Activated T-cell treated with anti-CD3 and anti-CD28 coated beads, Interleukin-2, amount 50 U/mL, for 4 hours (primary cell): ENCODE data around the gene TRPC4. TPM values are rescaled to one million over a fixed set of nuclear protein-coding genes. Genes with fewer than 3 reads are reported as not detected.
"Not testable (repeated sequence)": the region's sequence is repeated elsewhere in the genome, so short reads cannot be mapped to it uniquely, and the experiment has no call there.

Experiments used
- ATAC-seq, 2 donors: fragments of 200-7000 bp; cut with Tn5 transposase; one replicate each; pipeline ENCODE4 v1.10.0; 2021
- DNase-seq: peaks from one replicate; pipeline ENCODE4 v3.0.0-alpha.2; 2020
- H3K27me3 Mint-ChIP-seq: one replicate; pipeline ENCODE4 v1.8.0; 2021; ENCODE audit warnings: low read depth, mixed read lengths
- H3K36me3 Mint-ChIP-seq: one replicate; pipeline ENCODE4 v1.8.0; 2022; ENCODE audit warnings: mixed read lengths; ENCODE audit not compliant: insufficient read depth
- H3K4me1 Mint-ChIP-seq: one replicate; pipeline ENCODE4 v1.8.0; 2021; ENCODE audit warnings: low read depth, mixed read lengths
- H3K4me3 Mint-ChIP-seq: one replicate; pipeline ENCODE4 v1.8.0; 2021; ENCODE audit warnings: mild to moderate bottlenecking, moderate library complexity, mixed read lengths
- H3K9me3 Mint-ChIP-seq: one replicate; pipeline ENCODE4 v1.8.0; 2021; ENCODE audit warnings: mixed read lengths
- total RNA-seq, 3 donors: library from RNA; stranded (reverse); gene quantifications; one replicate each; pipeline ENCODE4 v1.2.1, GENCODE V29; 2021

The TRPC4 gene
- total RNA-seq, 3 donors from 2014 or later = not detected

GRCh38 chr13:37878496-37878895 lies 8.9 kb upstream of the TRPC4 start:
- Mint-ChIP-seq H3K27me3 (no peaks in the 10 kb centered on the region), H3K4me1 (no peaks in the 10 kb centered on the region), H3K9me3 (peaks cover 5% of the 10 kb centered on the region), H3K4me3 (no peak overlapping the region), H3K36me3 (no peaks in the 10 kb centered on the region)
- ATAC-seq (no peak), DNase-seq (no peak)

- Mint-ChIP-seq H3K9me3 (peaks cover 5% of the 10 kb centered on the region), H3K4me1 (no peaks in the 10 kb centered on the region), H3K36me3 (no peaks in the 10 kb centered on the region), H3K27me3 (peaks cover 28% of the 10 kb centered on the region), H3K4me3 (no peak overlapping the region)
- ATAC-seq (no peak), DNase-seq (no peak)
Measured at GRCh38 chr13:37870895-37871550, 1.5 kb upstream of the TRPC4 start.

DNA sequence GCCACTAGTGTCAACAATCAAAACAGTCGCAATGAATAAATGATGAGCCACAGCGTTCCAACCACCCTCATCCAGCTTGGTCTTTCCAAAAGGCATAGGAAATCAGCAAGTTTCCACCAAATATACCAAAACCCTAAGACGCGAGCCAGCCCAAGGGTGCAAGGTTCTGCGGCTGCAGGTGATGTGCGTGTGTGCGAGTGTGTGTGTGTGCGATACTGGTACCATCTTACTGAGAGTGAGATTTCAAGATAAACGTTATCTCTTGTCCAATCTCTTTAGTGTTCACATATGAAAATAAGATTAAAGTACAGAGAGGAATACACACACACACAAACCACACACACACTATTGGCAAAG lies 895 bp upstream of the TRPC4 start:
- Mint-ChIP-seq H3K4me1 (no peaks in the 10 kb centered on the region), H3K4me3 (no peak overlapping the region), H3K36me3 (no peaks in the 10 kb centered on the region), H3K9me3 (peaks cover 5% of the 10 kb centered on the region), H3K27me3 (peaks cover 28% of the 10 kb centered on the region)
- no peak for DNase-seq
- no peak for ATAC-seq

DNA sequence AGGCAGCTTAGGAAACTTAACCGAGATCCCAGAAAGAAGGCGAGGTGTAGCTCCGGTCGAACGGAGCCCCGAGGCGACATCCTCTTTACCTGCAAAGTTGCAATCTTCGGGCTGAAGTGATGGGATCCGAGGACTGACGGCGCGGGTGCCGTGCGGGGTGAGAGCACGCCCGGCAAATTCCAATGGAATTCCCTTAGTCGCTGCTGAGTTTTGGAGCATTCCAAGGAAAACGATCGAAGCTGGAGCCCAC lies 141 bp downstream of the TRPC4 start:
- no peaks in the 10 kb centered on the region for H3K4me1 Mint-ChIP-seq
- H3K4me3 Mint-ChIP-seq = no peak overlapping the region
- ATAC-seq (no peak), DNase-seq (no peak)
- H3K9me3 Mint-ChIP-seq = no peaks in the 10 kb centered on the region
- H3K36me3 Mint-ChIP-seq = no peaks in the 10 kb centered on the region
- peaks cover 28% of the 10 kb centered on the region for H3K27me3 Mint-ChIP-seq

DNA sequence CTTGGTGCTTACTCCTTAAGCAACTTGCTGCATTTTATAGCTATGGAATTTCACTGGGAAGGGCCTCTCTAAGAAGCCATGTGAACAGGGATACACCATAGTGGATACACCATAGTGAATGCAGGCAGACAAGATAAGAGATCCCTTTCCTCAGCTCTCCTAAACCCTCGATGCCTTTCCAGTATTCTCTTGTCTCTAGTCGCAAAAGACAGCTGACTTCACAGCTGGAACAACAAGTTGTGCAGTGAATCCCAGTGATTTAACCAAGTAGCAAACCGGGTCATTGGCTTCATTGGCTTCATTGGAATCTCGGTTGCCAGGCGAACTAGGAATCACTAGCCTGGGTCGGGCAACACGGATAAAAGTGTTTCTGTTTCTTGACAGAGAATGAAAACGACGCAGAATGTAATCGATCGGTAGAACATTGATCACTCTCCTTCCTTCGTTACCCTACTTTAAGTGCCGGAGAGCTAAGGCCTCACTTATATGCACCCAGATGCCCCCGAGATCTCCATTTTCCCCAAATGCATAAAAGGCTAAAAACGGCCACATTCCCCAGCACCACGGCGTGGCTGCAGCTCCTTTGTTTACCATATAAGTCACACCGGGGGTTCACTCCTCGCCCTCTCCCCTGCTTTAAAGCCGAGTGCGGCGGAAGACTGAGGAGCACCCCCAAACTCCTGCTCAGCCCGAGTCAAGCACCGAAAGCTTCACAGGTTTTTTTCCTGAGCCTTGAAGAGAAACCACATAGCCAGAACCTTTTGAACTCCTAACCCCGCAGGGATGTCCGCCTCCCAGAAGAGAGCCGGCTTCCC lies 674 bp downstream of the TRPC4 start:
- DNase-seq (no peak), ATAC-seq (no peak)
- Mint-ChIP-seq H3K4me1 (no peaks in the 10 kb centered on the region), H3K9me3 (no peaks in the 10 kb centered on the region), H3K36me3 (no peaks in the 10 kb centered on the region), H3K4me3 (no peak overlapping the region), H3K27me3 (peaks cover 28% of the 10 kb centered on the region)

DNA sequence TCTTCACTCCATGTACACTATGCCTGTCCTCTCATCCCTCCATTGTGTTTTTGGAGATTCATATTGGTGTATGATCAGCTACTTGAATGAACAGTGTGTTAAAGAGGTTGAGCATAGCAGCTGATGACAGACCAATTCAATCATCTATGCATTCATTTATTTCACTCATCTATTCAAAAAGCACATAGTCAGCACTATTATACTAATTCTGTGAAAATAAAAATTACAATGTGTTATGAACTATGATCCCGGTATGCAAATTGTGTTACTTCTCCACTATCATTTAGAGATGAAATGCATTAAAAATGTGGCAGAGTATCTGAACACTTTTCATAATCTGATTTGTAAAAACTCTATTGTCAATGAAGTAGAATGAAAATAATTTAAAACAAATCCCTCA lies 5.9 kb downstream of the TRPC4 start:
- Mint-ChIP-seq H3K4me1 (no peaks in the 10 kb centered on the region), H3K27me3 (peaks cover 4% of the 10 kb centered on the region), H3K4me3 (no peak overlapping the region), H3K9me3 (no peaks in the 10 kb centered on the region), H3K36me3 (no peaks in the 10 kb centered on the region)
- ATAC-seq (no peak), DNase-seq (no peak)

DNA sequence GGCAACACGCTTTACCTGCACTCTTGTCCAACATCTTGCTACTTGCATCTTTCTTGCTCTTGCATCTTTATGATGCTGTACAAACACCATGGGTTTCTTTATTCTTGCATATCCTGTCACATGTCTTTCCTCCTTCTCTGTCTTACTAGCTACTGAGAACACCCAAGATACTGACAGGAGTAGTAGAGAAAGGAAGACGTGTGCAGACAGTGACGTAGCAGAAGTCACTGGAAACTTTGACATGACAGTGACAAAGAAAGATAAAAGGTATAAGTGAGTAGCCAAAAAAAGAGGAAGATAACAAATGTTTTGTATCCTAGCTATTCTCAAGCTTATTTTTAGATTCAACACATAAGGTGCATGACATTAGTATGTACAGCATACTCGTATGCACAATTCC lies 34.2 kb downstream of the TRPC4 start:
- Mint-ChIP-seq H3K9me3 (peaks cover 11% of the 10 kb centered on the region), H3K27me3 (no peaks in the 10 kb centered on the region), H3K4me3 (no peak overlapping the region), H3K4me1 (no peaks in the 10 kb centered on the region), H3K36me3 (no peaks in the 10 kb centered on the region)
- DNase-seq (no peak), ATAC-seq (no peak)

- DNase-seq (no peak), ATAC-seq (no peak)
- H3K9me3 Mint-ChIP-seq = peaks cover 14% of the 10 kb centered on the region
- H3K36me3 Mint-ChIP-seq = no peaks in the 10 kb centered on the region
- H3K4me3 Mint-ChIP-seq = no peak overlapping the region
- H3K4me1 Mint-ChIP-seq = no peaks in the 10 kb centered on the region
- no peaks in the 10 kb centered on the region for H3K27me3 Mint-ChIP-seq
Measured at GRCh38 chr13:37833411-37833810, 36.2 kb downstream of the TRPC4 start.

DNA sequence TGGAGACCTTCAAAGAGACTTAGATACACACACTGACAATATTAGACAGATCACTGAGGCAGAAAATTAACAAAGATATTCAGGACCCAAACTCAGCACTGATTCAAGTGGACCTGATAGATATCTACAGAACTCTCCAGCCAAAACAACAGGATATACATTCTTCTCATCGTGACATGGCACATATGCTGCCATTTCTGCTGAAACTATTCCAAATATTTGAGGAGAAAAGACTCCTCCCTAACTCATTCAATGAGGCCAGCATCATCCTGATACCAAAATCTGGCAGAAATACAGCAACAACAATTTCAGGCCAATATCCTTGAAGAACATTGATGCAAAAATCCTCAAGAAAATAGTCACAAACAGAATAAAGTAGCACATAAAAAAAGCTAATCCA lies 53.3 kb downstream of the TRPC4 start:
- DNase-seq (no peak), ATAC-seq (no peak)
- peaks cover 20% of the 10 kb centered on the region for H3K9me3 Mint-ChIP-seq
- no peak overlapping the region for H3K4me3 Mint-ChIP-seq
- no peaks in the 10 kb centered on the region for H3K36me3 Mint-ChIP-seq
- no peaks in the 10 kb centered on the region for H3K27me3 Mint-ChIP-seq
- H3K4me1 Mint-ChIP-seq = no peaks in the 10 kb centered on the region

DNA sequence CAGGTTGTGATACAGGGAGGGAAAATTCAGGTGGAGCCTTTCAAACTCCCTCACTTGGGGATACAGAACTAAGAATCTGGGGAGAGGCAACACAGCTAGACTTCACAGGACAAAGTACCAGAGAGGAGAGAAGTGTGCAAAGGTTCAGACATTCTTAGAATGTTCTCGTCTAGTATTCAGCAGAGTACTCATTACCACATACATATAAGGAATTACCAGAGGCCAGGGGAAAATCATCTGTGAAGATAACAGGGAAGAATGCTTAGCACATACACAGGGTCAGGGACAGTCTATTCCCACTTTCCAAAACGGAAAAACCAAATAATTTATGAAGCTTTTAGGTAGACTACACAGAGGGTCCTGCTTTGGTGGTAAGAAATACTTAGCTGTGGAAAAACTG lies 58.1 kb downstream of the TRPC4 start:
- Mint-ChIP-seq H3K4me1 (no peaks in the 10 kb centered on the region), H3K27me3 (no peaks in the 10 kb centered on the region), H3K36me3 (no peaks in the 10 kb centered on the region), H3K4me3 (no peak overlapping the region), H3K9me3 (peaks cover 14% of the 10 kb centered on the region)
- DNase-seq (no peak), ATAC-seq (no peak)

DNA sequence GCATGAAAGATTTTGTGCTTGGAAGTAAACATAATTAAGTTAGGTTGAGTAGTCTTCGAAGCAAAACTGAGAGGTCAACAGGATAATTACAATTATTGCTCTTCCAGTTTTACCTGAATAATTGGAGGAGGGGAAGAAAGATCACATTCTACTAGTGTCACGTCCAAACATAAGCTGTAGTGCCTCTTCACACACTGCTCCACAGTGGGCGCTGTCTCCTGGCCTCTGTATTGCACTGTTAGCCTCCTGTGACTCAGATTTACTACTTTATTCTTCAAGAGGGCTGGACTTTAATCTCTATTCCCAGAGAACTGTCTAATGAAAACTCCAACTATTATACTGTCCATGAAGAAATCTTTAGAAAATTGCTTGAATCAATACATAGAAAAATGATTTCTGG lies 62.9 kb downstream of the TRPC4 start:
- H3K36me3 Mint-ChIP-seq = no peaks in the 10 kb centered on the region
- H3K4me3 Mint-ChIP-seq = no peak overlapping the region
- no peak for DNase-seq
- no peak for ATAC-seq
- no peaks in the 10 kb centered on the region for H3K4me1 Mint-ChIP-seq
- H3K27me3 Mint-ChIP-seq = no peaks in the 10 kb centered on the region
- peaks cover 5% of the 10 kb centered on the region for H3K9me3 Mint-ChIP-seq

- H3K36me3 Mint-ChIP-seq = no peaks in the 10 kb centered on the region
- no peak for ATAC-seq
- H3K9me3 Mint-ChIP-seq = no peaks in the 10 kb centered on the region
- no peak overlapping the region for H3K4me3 Mint-ChIP-seq
- no peak for DNase-seq
- H3K4me1 Mint-ChIP-seq = no peaks in the 10 kb centered on the region
- no peaks in the 10 kb centered on the region for H3K27me3 Mint-ChIP-seq
Measured at GRCh38 chr13:37797631-37798030, 71.9 kb downstream of the TRPC4 start.

GRCh38 chr13:37796795-37797194 lies 72.8 kb downstream of the TRPC4 start:
- not testable (repeated sequence) for H3K4me3 Mint-ChIP-seq, H3K36me3 Mint-ChIP-seq, H3K9me3 Mint-ChIP-seq, H3K4me1 Mint-ChIP-seq, H3K27me3 Mint-ChIP-seq, DNase-seq, ATAC-seq

GRCh38 chr13:37795326-37795725 lies 74.2 kb downstream of the TRPC4 start:
- no peaks in the 10 kb centered on the region for H3K9me3 Mint-ChIP-seq
- H3K36me3 Mint-ChIP-seq = no peaks in the 10 kb centered on the region
- no peak overlapping the region for H3K4me3 Mint-ChIP-seq
- no peaks in the 10 kb centered on the region for H3K4me1 Mint-ChIP-seq
- ATAC-seq (no peak), DNase-seq (no peak)
- no peaks in the 10 kb centered on the region for H3K27me3 Mint-ChIP-seq

DNA sequence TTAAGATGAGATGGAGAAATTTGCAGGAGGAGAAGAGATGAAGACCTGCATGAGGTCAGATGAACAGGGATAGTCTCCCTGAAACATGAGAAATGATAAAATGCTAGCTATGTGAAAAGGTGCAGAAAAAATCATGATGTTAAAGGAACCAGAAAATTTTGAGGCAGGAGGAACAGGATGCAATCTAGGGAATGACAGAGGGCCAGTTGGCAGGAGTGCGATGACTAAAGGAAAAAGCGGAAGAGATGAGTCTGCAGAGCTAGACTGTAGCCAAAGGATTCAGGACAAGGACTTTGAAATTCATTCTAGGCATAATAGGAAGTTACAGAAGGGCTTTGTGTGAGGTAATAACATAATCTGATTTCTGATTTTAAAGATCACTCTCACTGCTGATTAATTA lies 77.9 kb downstream of the TRPC4 start:
- no peak overlapping the region for H3K4me3 Mint-ChIP-seq
- H3K4me1 Mint-ChIP-seq = no peaks in the 10 kb centered on the region
- H3K27me3 Mint-ChIP-seq = no peaks in the 10 kb centered on the region
- no peaks in the 10 kb centered on the region for H3K36me3 Mint-ChIP-seq
- peaks cover 3% of the 10 kb centered on the region for H3K9me3 Mint-ChIP-seq
- no peak for ATAC-seq
- DNase-seq = no peak
